IPS DF 4.7 (cell line): Measurements from ENCODE around the gene RAB11FIP3.

Experiments
- DNase-seq: peaks from one replicate; pipeline ENCODE4 v3.0.0-alpha.2; 2013; ENCODE audit warnings: low spot score; ENCODE audit errors: extremely low read depth

The RAB11FIP3 gene

GRCh38 chr16:552171-552570, 126.7 kb downstream of the RAB11FIP3 start:
- no peak for DNase-seq

- DNase-seq: no peak
Measured at GRCh38 chr16:553601-554296, 128.3 kb downstream of the RAB11FIP3 start.

- no peak for DNase-seq
Measured at GRCh38 chr16:554297-554621, 128.8 kb downstream of the RAB11FIP3 start.

GRCh38 chr16:554640-555365, 129.4 kb downstream of the RAB11FIP3 start:
- DNase-seq: no peak

DNA sequence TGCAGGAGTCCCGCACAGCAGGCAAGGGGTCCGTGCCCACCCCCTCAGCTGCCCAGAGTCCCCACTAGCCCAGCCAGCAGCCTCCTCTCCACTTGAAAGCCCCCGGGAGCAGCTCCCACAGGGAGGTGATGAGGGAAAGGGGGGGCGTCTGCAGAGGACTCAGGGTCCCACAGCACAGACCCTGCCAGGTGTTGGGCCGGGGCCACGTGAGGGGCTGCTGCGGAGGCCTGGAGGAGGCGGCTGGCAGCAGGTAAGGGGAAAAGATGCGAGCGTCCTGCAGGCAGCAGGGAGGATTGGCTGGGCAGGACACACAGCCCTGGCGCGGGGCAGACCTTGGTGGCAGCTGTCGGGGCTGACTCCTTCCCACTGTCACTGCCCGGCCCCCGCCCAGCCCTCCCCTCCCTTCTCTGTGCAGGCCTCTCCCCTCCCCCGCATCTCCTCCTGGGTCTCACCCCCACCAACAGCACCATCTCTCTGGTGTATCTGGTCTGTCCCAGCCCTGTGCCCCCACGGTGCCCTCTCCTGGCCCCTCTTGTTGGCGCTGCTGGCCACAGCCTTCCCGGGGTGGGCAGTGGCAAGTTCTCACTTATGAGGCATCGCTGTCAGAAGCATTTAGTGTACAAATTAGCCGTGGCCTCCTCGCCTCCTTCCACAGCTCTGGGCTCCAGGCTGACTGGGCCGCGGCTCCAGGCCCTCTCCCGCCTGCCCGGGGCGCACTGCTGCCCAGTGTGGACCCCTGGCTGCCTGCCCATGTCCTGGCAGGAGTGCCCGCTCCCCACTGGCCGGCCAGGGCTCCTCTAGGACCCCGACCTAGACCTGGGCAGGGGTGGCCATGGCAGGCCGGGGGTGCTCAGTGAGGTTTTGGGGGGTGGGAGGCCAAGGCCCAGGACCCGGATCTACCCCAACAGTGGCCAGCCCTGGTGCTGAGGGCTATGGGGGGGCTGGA, 130.4 kb downstream of the RAB11FIP3 start:
- DNase-seq: no peak

- no peak for DNase-seq
Measured at GRCh38 chr16:556474-557173, 131.2 kb downstream of the RAB11FIP3 start.

DNA sequence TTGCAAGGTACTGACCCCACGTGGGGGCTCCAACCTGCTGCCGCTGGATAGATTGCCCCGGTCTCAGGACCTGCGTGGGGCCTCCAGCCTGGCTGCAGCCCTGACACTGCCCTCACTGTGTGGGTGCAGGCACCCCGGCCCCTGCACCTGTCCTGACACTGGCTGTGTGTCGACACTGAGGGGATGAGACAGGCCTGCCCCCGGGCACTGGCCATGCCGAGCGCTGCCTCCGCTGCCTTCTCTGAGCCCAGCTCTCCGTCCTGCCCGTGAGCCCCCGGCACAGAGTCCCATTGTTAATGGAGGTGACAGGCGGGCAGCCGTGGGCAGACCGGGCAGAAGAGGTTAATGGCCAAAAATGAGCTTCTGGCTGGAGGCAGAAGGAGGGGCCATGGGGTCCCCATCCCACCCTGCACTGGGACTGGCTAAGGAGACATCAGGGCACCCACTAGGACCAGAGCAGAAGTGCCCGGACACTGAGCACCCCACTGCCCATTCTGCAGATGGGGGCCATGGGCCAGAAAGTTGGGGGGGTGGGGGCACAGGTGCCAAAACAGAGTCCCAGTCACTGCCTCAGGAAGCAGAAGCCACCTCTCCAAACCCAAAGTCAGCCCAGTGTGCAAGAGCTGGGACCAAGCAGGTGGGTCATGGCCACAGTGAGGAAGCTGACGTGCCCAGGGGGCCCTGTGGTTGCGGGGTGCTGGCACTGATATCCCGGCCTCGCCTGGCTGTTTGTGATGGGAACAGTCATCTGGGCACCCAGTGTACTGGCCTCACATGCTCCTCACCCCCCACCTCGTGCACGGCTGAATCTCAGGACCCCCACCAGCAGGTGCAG, 132.2 kb downstream of the RAB11FIP3 start:
- no peak for DNase-seq

- DNase-seq: no peak
Measured at GRCh38 chr16:558298-559020, 133.0 kb downstream of the RAB11FIP3 start.

GRCh38 chr16:559021-559380, 133.6 kb downstream of the RAB11FIP3 start:
- no peak for DNase-seq

- DNase-seq: no peak
Measured at GRCh38 chr16:559411-560203, 134.2 kb downstream of the RAB11FIP3 start.

DNA sequence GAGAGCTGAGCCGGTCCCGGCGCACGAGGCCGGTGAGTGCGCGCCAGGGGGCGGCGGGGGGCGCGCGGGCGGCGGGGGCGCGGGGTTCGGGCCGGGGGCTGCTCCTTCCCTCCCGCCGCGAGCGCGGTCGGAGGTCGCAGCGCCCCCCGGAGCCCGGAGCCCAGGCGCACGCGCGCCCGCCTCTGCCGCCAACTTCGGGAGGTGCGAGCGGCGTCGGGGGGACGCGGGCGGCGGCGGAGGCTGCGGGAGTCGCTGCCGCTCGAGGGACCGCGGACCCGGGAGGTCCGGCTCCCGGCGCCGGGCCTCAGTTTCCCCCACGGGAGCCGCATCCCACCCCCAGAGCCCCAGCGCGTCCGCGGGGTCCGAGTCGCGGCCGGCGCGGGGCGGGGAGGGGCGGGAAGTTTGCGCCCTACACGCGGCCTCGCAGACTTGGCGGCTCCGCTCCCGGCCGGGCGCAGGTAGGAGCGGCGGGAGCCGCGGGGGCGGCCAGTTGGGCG, 134.8 kb downstream of the RAB11FIP3 start, which contains the start of gene PRR35:
TSS of gene PRR35 (plus strand) at position 191 of the 497 bp plus-strand sequence. CDS start 2,901 bp downstream, outside the sequence.
- no peak for DNase-seq

DNA sequence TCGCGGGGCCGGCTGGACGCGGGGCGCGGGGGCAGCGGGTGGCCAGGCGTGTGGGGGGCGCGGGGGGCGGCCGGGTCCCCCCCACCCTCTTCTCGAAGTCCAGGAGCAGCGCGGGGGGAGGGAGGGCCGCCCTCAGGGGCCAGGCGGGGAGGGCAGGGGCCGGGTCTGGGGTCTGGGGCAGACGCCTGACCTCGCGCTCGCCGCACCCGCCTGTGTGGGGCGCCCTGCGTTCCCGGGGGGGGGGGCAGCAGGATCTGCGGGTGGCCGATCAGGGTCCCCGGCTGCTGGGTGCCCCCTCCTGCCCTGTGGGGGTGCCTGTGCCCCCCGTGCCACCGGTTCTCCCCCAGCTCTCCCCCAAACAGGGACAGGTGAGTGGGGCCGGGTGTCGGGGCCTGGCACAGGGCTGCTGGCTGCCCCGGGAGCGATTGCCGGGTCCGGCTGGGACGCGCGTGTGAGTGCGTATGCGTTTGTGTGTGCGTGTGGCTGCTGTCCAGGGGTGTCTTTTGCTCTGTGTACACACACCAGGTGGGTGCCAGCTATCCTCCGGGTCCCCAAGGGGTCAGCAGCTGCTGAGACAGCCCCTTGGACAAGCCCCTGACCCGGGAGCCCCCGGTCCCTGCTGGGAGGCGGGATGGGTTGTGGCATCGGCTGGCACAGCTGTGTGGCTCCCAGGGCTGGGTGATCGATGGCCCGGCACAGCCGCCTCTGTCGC, 135.4 kb downstream of the RAB11FIP3 start:
- no peak for DNase-seq

DNA sequence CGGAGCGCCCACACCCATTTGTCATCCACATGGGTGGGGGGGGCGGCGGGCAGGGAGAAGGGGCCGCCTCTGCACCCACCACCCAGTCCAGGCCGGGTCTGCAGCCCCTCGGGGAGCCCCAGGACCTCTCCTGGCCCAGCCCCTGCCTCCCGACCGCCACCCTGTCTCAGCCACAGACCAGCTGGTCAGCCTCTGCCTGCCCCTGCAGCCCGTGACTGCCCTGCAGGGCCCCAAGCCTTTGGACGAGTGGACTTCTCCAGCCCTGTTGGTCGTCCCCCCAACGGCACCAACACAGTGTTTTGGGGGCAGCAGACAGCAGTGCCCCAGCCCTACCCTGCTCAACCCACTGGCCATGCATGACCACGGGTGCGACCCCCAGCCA, 136.0 kb downstream of the RAB11FIP3 start:
- DNase-seq: no peak

GRCh38 chr16:561957-562938, 136.8 kb downstream of the RAB11FIP3 start:
- DNase-seq: no peak

GRCh38 chr16:563072-563644, 137.7 kb downstream of the RAB11FIP3 start:
- DNase-seq: no peak

- no peak for DNase-seq
Measured at GRCh38 chr16:564690-565418, 139.4 kb downstream of the RAB11FIP3 start.
